Breast epithelium (tissue), 3 donors: ENCODE results near the gene SPARCL1.

Experiments
- POLR2A ChIP-seq: fragments of 450-650 bp; IDR thresholded peaks from one replicate; pipeline ENCODE4 v1.6.1; 2016; ENCODE audit warnings: antibody characterized with exemption, mild to moderate bottlenecking, moderate library complexity
- TF ChIP-seq, protein P1 (sequence below), 3 donors: fragments of 450-650 bp; IDR thresholded peaks; one replicate each; pipeline ENCODE4 v1.5.1; 2016 to 2017; ENCODE audit warnings: antibody characterized with exemption in 3 of 3, mild to moderate bottlenecking in 3 of 3, moderate library complexity in 3 of 3

- TF ChIP-seq POLR2A: no peak
- TF ChIP-seq, protein P1, sequence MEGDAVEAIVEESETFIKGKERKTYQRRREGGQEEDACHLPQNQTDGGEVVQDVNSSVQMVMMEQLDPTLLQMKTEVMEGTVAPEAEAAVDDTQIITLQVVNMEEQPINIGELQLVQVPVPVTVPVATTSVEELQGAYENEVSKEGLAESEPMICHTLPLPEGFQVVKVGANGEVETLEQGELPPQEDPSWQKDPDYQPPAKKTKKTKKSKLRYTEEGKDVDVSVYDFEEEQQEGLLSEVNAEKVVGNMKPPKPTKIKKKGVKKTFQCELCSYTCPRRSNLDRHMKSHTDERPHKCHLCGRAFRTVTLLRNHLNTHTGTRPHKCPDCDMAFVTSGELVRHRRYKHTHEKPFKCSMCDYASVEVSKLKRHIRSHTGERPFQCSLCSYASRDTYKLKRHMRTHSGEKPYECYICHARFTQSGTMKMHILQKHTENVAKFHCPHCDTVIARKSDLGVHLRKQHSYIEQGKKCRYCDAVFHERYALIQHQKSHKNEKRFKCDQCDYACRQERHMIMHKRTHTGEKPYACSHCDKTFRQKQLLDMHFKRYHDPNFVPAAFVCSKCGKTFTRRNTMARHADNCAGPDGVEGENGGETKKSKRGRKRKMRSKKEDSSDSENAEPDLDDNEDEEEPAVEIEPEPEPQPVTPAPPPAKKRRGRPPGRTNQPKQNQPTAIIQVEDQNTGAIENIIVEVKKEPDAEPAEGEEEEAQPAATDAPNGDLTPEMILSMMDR (IDR thresholded peaks at IDR 0.05): no peak
Observed at GRCh38 chr4:87525636-87526295, 3.4 kb downstream of the SPARCL1 start.
